Activated B cell treated with CpG ODN at 0.5 μM for 24 hours (primary cell): Measurements from ENCODE around the gene SLC43A3. TPM values are rescaled to one million over a fixed set of nuclear protein-coding genes. Genes with fewer than 3 reads are reported as not detected.

Source experiments
- ATAC-seq: fragments of 200-7000 bp; cut with Tn5 transposase; one replicate; pipeline ENCODE4 v1.10.0; 2021; ENCODE audit warnings: low read depth, mild to moderate bottlenecking, moderate library complexity
- CTCF ChIA-PET: fragments of 350-600 bp; sonication (Branson Sonifier 250); formaldehyde crosslinking; loops from one replicate; lab custom pipeline; 2021; ENCODE audit warnings: antibody characterized with exemption; lab: Charles Lee
- POLR2A ChIA-PET: fragments of 350-600 bp; sonication (Branson Sonifier 250); formaldehyde crosslinking; loops from one replicate; lab custom pipeline; 2021; ENCODE audit warnings: antibody characterized with exemption; lab: Charles Lee
- DNase-seq: peaks from one replicate; pipeline ENCODE4 v3.0.0; 2022
- H3K27ac Mint-ChIP-seq: one replicate; pipeline ENCODE4 v1.8.0; 2020; ENCODE audit warnings: mixed read lengths
- H3K27me3 Mint-ChIP-seq: one replicate; pipeline ENCODE4 v1.8.0; 2021; ENCODE audit warnings: mixed read lengths
- H3K36me3 Mint-ChIP-seq: one replicate; pipeline ENCODE4 v1.8.0; 2021; ENCODE audit warnings: low read depth, mixed read lengths
- H3K4me1 Mint-ChIP-seq: one replicate; pipeline ENCODE4 v1.8.0; 2021; ENCODE audit warnings: mixed read lengths
- H3K4me3 Mint-ChIP-seq: one replicate; pipeline ENCODE4 v1.8.0; 2020; ENCODE audit warnings: mild to moderate bottlenecking, mixed read lengths
- H3K9me3 Mint-ChIP-seq: one replicate; pipeline ENCODE4 v1.8.0; 2020; ENCODE audit warnings: mixed read lengths
- intact Hi-C: fragments of 100-400 bp; cut with micrococcal nuclease; formaldehyde crosslinking; loops from one replicate; pipeline ENCODE4 v1.15.1; 2024
- total RNA-seq: library from RNA; stranded (reverse); gene quantifications from 2 replicates; pipeline ENCODE4 v1.2.3, GENCODE V29; 2022
- TF ChIP-seq, protein P1 (sequence below): fragments of 200-600 bp; IDR thresholded peaks from one replicate; pipeline ENCODE4 v1.8.0; 2022; ENCODE audit warnings: antibody characterized with exemption, mild to moderate bottlenecking

SLC43A3 gene
- total RNA-seq, 1 donor from 2014 or later, result 237 TPM

DNA sequence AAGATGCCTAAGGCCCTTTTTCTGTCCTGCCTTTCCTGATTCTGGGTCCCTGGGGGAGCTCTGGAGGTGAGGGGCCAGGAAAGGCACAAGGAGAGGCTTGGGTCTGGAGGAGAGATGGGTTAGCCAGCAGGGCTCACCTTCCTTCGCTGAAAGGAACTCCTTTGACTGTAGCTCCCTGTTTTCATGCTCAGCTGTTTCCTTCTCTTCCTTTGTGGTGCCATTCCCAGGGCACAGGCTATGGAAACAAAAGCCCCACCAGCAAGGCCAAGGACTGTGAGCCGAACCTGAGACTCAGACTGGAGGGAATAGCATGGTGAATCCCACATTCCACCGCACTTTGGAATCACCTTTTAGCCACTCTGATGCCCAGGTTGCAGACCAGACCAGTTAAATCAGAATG lies 10.5 kb downstream of the SLC43A3 start:
- no peak for ATAC-seq
- Mint-ChIP-seq H3K4me1 (peaks cover 20% of the 10 kb centered on the region), H3K27me3 (no peaks in the 10 kb centered on the region), H3K36me3 (peaks cover 90% of the 10 kb centered on the region), H3K4me3 (no peak overlapping the region), H3K9me3 (no peaks in the 10 kb centered on the region), H3K27ac (no peak overlapping the region)
- CTCF ChIA-PET, result no interaction called here
- intact Hi-C loops, result no loop called here
- POLR2A ChIA-PET, result interaction anchor here (1.9 to 12.4 kb wide), 2 partner anchors 8 to 12 kb away, joined by 10 to 238 read pairs; no protein-coding TSS in a partner anchor
- TF ChIP-seq, protein P1, sequence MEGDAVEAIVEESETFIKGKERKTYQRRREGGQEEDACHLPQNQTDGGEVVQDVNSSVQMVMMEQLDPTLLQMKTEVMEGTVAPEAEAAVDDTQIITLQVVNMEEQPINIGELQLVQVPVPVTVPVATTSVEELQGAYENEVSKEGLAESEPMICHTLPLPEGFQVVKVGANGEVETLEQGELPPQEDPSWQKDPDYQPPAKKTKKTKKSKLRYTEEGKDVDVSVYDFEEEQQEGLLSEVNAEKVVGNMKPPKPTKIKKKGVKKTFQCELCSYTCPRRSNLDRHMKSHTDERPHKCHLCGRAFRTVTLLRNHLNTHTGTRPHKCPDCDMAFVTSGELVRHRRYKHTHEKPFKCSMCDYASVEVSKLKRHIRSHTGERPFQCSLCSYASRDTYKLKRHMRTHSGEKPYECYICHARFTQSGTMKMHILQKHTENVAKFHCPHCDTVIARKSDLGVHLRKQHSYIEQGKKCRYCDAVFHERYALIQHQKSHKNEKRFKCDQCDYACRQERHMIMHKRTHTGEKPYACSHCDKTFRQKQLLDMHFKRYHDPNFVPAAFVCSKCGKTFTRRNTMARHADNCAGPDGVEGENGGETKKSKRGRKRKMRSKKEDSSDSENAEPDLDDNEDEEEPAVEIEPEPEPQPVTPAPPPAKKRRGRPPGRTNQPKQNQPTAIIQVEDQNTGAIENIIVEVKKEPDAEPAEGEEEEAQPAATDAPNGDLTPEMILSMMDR, result no peak
- DNase-seq, result no peak

DNA sequence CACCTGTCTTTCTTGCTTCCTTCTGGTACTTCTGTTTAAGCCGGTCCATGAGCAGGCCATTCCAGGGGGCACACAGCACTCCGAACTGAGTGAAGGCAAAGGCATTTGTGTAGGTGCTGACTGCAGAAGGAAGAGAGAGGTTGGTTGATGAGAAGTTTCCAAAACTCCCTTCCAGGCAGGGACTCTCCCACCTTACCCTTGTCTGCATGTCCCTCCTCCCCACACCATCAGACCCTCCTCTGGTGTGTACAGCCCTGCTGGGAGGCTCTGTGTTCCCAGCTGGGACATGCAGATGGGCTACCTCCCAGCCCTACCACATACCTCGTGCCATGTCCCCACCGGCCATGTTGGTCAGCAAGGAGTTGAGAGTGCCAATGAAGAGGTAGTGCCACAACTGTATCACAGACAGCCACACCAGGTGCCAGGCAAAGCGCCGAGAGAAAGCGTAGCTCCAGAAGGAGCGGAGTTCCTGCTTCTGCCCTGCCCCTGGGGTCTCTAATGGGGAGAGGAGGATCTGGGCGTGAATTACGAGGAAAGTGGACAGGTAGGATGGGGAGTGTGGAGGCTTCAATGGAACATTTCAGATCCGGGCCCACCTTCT lies 12.2 kb downstream of the SLC43A3 start:
- H3K27me3 Mint-ChIP-seq, result no peaks in the 10 kb centered on the region
- no peak overlapping the region for H3K4me3 Mint-ChIP-seq
- H3K9me3 Mint-ChIP-seq, result peaks cover 3% of the 10 kb centered on the region
- H3K27ac Mint-ChIP-seq, result no peak overlapping the region
- no peak for DNase-seq
- ATAC-seq, result no peak
- intact Hi-C loops, result no loop called here
- peaks cover 17% of the 10 kb centered on the region for H3K4me1 Mint-ChIP-seq
- TF ChIP-seq, protein P1, result no peak
- POLR2A ChIA-PET, result interaction anchor here (1.9 kb wide), 1 partner anchor 10 kb away, joined by 10 read pairs; no protein-coding TSS in a partner anchor
- peaks cover 86% of the 10 kb centered on the region for H3K36me3 Mint-ChIP-seq
- CTCF ChIA-PET, result no interaction called here

DNA sequence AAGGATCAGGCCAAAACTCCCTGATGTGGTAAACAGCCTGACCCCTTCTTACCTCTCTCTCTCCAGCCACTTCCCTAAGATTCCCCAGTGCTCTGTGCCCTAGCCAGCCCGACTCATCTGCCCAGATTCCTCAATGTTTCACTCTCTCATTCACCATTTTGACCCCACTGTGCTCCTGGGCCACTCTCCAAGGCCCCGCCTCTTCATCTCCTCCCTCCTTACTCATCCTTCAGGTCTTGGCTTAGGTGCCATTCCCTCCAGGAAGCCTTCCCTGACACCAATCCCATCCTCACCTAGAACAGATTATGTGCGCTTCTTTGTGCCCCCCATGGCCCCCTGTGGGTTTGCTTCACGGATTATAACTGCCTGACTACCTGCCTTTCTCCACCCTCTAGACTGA lies 13.2 kb downstream of the SLC43A3 start:
- ATAC-seq, result no peak
- intact Hi-C loops, result no loop called here
- Mint-ChIP-seq H3K36me3 (peaks cover 88% of the 10 kb centered on the region), H3K9me3 (peaks cover 3% of the 10 kb centered on the region), H3K27ac (no peak overlapping the region), H3K27me3 (no peaks in the 10 kb centered on the region), H3K4me1 (peaks cover 17% of the 10 kb centered on the region), H3K4me3 (no peak overlapping the region)
- ChIA-PET CTCF (no interaction called here), POLR2A (interaction anchor here (1.6 kb wide), 1 partner anchor 9 kb away, joined by 7 read pairs; no protein-coding TSS in a partner anchor)
- no peak for DNase-seq
- TF ChIP-seq, protein P1, result no peak

DNA sequence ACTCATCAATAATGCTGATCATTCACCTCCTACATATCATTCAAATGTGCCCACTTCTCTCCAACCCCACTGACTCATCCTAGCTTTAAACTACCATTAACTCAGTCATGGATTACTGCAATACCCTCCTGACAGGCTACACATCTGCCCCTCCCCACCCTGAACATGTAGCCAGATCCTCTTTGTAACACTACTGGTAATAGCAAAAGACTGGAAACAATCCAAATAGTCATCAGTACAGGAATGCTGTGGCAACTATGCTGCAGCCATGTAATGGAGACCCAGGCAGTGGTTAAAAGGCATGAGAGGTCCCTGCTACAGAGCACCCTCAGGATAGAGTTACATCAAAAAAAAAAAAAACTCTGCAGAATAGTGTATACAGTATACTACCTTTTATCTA lies 16.6 kb downstream of the SLC43A3 start:
- peaks cover 33% of the 10 kb centered on the region for H3K4me1 Mint-ChIP-seq
- H3K27me3 Mint-ChIP-seq, result no peaks in the 10 kb centered on the region
- no peak for ATAC-seq
- H3K4me3 Mint-ChIP-seq, result no peak overlapping the region
- intact Hi-C loops, result no loop called here
- peaks cover 3% of the 10 kb centered on the region for H3K9me3 Mint-ChIP-seq
- ChIA-PET CTCF (no interaction called here), POLR2A (interaction anchor here (0.7 to 11.5 kb wide), 2 partner anchors 12 to 110 kb away, joined by 5 to 238 read pairs; partner anchors contain the start of gene SLC43A3)
- TF ChIP-seq, protein P1, result no peak
- H3K36me3 Mint-ChIP-seq, result peaks cover 89% of the 10 kb centered on the region
- no peak overlapping the region for H3K27ac Mint-ChIP-seq
- DNase-seq, result no peak

DNA sequence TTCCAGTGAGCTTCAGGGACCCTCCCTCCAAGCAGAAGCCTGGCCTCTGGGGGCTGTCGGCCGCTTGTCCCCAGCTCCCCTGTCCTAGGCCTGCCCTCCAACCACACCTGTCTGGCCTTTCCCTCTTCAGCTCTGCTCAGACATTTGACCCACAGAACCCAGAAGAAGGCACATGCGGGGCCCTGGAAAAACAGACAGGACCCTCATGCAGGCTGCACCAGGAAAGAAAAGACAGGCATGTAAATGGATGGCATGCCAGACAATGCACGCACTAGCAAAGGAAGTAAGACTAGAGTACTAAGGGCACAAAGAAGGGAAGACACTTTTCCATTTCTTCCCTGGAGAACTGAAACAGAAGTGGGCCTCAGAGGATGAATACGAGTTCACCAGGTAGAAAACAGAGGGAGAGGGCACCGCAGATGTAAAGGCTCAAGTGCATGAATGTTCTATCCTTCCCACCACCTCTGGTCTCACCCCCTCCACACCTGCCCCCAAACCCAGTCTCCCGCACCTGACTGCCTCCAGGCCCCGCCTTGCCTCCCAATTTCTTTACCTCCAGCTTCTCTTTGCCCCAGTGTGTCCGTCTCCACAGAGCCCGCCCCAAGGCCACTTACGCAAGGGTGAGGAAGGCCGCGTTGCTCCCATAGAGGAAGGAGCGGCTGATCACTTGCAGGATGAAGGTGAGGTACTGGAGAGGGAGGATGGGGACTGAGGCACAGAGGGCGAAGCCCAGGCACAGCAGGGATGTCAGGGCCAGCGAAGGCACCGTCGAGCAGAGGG lies 17.4 kb downstream of the SLC43A3 start:
- peaks cover 86% of the 10 kb centered on the region for H3K36me3 Mint-ChIP-seq

More for the DNA sequence above, 17.4 kb downstream of the SLC43A3 start:
- Mint-ChIP-seq H3K4me3 (no peak overlapping the region), H3K27ac (no peak overlapping the region), H3K9me3 (peaks cover 3% of the 10 kb centered on the region), H3K27me3 (no peaks in the 10 kb centered on the region), H3K4me1 (peaks cover 36% of the 10 kb centered on the region)
- DNase-seq, result no peak
- TF ChIP-seq, protein P1, result no peak
- ChIA-PET POLR2A (interaction anchor here (0.7 to 11.5 kb wide), 2 partner anchors 13 to 110 kb away, joined by 5 to 238 read pairs; partner anchors contain the start of gene SLC43A3), CTCF (no interaction called here)
- intact Hi-C loops, result loop anchor here (5.0 kb wide), 1 partner anchor 73 kb away; no protein-coding TSS in a partner anchor
- ATAC-seq, result no peak
